Measurements from ENCODE around the gene FXYD5. TPM values are rescaled to one million over a fixed set of nuclear protein-coding genes. Genes with fewer than 3 reads are reported as not detected.
A peak's percentile ranks its signal among the peaks of the same experiment; 100 is the strongest.

Gene FXYD5
- total and polyA plus RNA-seq, 9 of the 15 experiments (the other 6 are each of a cell fraction or from before 2014, with no cell fraction given) = 104 to 537 (median 174) TPM

DNA sequence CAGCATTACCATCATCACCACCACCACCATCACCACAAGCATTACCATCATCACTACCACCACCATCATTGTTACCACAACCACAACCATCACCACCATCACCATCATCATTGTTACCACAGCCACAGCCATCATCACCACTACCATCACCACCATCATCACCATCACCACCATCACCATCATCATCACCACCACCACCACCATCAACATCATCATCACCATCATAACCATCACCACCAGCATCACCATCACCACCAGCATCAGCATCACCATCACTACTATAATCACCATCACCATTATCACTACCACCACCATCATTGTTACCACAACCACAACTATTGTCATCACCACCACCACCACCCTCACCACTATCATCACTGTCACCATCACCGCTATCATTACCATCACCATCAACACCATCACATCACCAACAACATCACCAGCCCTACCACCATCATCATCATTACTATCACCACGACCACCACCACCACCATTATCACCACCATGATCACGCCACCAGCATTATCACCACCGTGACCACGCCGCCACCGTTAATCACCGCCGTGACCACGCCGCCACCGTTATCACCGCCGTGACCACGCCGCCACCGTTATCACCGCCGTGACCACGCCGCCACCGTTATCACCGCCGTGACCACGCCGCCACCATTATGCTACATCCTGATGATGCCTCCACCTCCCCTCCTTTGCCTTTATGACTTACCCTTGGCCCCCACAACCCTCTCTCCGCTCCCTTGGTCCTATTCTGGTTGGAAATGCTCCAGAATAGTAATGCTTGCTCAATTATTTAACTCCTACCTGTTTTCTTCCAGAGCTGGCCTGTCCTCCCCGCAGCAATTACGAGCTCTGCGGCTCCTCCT lies 48.9 kb upstream of the FXYD5 start (continued):
- TF ChIP-seq, protein P1, sequence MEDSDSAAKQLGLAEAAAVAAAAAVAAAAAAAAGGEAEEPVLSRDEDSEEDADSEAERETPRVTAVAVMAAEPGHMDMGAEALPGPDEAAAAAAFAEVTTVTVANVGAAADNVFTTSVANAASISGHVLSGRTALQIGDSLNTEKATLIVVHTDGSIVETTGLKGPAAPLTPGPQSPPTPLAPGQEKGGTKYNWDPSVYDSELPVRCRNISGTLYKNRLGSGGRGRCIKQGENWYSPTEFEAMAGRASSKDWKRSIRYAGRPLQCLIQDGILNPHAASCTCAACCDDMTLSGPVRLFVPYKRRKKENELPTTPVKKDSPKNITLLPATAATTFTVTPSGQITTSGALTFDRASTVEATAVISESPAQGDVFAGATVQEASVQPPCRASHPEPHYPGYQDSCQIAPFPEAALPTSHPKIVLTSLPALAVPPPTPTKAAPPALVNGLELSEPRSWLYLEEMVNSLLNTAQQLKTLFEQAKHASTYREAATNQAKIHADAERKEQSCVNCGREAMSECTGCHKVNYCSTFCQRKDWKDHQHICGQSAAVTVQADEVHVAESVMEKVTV (CRISPR knock-in tag; IDR thresholded peaks at IDR 0.05) = no peak
- TF ChIP-seq FOXA3 (CRISPR knock-in tag; conservative IDR thresholded peaks at IDR 0.05 in 1 of 2, IDR thresholded peaks at IDR 0.05 in 1 of 2) = no peak
- TF ChIP-seq C11orf30 (IDR thresholded peaks at IDR 0.05; ENCODE audit: low read depth) = no peak
- TF ChIP-seq CBFA2T2 (conservative IDR thresholded peaks at IDR 0.05) = no peak; the same call in 1 of the 2 replicates
- no peak for TF ChIP-seq ZFPM2 (CRISPR knock-in tag; IDR thresholded peaks at IDR 0.05)
- TF ChIP-seq NFE2 (IDR thresholded peaks at IDR 0.05; ENCODE audit: low read depth) = no peak
- TF ChIP-seq NR2C1 (IDR thresholded peaks at IDR 0.05) = no peak
- TF ChIP-seq NR2C1 (tag; IDR thresholded peaks at IDR 0.05) = no peak
- no peak for TF ChIP-seq NEUROD1 (IDR thresholded peaks at IDR 0.05; ENCODE audit: borderline replicate concordance, low read depth, low read length, partially characterized antibody)
- no peak for TF ChIP-seq KDM2B (CRISPR knock-in tag; IDR thresholded peaks at IDR 0.05)
- no peak for TF ChIP-seq TEAD2 (tag; IDR thresholded peaks at IDR 0.05)
- peak; percentile 93 for TF ChIP-seq LARP7 (IDR thresholded peaks at IDR 0.05)
- TF ChIP-seq, protein P2, sequence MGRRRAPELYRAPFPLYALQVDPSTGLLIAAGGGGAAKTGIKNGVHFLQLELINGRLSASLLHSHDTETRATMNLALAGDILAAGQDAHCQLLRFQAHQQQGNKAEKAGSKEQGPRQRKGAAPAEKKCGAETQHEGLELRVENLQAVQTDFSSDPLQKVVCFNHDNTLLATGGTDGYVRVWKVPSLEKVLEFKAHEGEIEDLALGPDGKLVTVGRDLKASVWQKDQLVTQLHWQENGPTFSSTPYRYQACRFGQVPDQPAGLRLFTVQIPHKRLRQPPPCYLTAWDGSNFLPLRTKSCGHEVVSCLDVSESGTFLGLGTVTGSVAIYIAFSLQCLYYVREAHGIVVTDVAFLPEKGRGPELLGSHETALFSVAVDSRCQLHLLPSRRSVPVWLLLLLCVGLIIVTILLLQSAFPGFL (CRISPR knock-in tag; IDR thresholded peaks at IDR 0.05) = no peak
- TF ChIP-seq SAP30 (IDR thresholded peaks at IDR 0.05; ENCODE audit: borderline replicate concordance, insufficient read depth, low read depth, low read length, poor library complexity, severe bottlenecking) = no peak
- TF ChIP-seq ZKSCAN3 (CRISPR knock-in tag; IDR thresholded peaks at IDR 0.05) = no peak
- TF ChIP-seq KDM1A (IDR thresholded peaks at IDR 0.05) = peak; percentile 82 to 88
- TF ChIP-seq, protein P3, sequence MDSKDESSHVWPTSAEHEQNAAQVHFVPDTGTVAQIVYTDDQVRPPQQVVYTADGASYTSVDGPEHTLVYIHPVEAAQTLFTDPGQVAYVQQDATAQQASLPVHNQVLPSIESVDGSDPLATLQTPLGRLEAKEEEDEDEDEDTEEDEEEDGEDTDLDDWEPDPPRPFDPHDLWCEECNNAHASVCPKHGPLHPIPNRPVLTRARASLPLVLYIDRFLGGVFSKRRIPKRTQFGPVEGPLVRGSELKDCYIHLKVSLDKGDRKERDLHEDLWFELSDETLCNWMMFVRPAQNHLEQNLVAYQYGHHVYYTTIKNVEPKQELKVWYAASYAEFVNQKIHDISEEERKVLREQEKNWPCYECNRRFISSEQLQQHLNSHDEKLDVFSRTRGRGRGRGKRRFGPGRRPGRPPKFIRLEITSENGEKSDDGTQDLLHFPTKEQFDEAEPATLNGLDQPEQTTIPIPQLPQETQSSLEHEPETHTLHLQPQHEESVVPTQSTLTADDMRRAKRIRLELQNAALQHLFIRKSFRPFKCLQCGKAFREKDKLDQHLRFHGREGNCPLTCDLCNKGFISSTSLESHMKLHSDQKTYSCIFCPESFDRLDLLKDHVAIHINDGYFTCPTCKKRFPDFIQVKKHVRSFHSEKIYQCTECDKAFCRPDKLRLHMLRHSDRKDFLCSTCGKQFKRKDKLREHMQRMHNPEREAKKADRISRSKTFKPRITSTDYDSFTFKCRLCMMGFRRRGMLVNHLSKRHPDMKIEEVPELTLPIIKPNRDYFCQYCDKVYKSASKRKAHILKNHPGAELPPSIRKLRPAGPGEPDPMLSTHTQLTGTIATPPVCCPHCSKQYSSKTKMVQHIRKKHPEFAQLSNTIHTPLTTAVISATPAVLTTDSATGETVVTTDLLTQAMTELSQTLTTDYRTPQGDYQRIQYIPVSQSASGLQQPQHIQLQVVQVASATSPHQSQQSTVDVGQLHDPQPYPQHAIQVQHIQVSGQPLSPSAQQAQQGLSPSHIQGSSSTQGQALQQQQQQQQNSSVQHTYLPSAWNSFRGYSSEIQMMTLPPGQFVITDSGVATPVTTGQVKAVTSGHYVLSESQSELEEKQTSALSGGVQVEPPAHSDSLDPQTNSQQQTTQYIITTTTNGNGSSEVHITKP (IDR thresholded peaks at IDR 0.05; ENCODE audit: partially characterized antibody) = no peak
- no peak for TF ChIP-seq EP400 (IDR thresholded peaks at IDR 0.05)
- TF ChIP-seq HLTF (IDR thresholded peaks at IDR 0.05) = peak; percentile 94
- 0 out of 2 replicates have a peak, but pooled peaks have one; percentile 29 for TF ChIP-seq GATA2 (CRISPR knock-in tag; IDR thresholded peaks at IDR 0.05)
- no peak; the same call in 1 of the 2 replicates for TF ChIP-seq SMARCA4 (IDR thresholded peaks at IDR 0.05)
- no peak for TF ChIP-seq ZNF668 (CRISPR knock-in tag; IDR thresholded peaks at IDR 0.05)
- no peak for TF ChIP-seq ZC3H11A (IDR thresholded peaks at IDR 0.05; ENCODE audit: low read depth, low read length)
- TF ChIP-seq HDAC3 (IDR thresholded peaks at IDR 0.05; ENCODE audit: borderline replicate concordance, partially characterized antibody) = no peak
